GM13977 (cell line): ENCODE results near the gene GRK5.

ENCODE experiments used
- DNase-seq: peaks from one replicate; pipeline ENCODE4 v3.0.0; 2012; ENCODE audit warnings: low spot score
- CTCF ChIP-seq: IDR thresholded peaks from 2 replicates; pipeline ENCODE4 v1.5.1; 2012; ENCODE audit warnings: mild to moderate bottlenecking, control low read depth; ENCODE audit not compliant: insufficient read depth; ENCODE audit errors: extremely low read depth, missing control alignments
- in situ Hi-C: fragments of 300-500 bp; cut with MboI; formaldehyde crosslinking; loops from one replicate; pipeline ENCODE4 v1.12.0; 2022; ENCODE audit warnings: low sequenced_read_pairs, low pct_unique_long_range_greater_than_20kb, mixed read lengths, inconsistent platforms; ENCODE audit not compliant: unreplicated experiment

The GRK5 gene

DNA sequence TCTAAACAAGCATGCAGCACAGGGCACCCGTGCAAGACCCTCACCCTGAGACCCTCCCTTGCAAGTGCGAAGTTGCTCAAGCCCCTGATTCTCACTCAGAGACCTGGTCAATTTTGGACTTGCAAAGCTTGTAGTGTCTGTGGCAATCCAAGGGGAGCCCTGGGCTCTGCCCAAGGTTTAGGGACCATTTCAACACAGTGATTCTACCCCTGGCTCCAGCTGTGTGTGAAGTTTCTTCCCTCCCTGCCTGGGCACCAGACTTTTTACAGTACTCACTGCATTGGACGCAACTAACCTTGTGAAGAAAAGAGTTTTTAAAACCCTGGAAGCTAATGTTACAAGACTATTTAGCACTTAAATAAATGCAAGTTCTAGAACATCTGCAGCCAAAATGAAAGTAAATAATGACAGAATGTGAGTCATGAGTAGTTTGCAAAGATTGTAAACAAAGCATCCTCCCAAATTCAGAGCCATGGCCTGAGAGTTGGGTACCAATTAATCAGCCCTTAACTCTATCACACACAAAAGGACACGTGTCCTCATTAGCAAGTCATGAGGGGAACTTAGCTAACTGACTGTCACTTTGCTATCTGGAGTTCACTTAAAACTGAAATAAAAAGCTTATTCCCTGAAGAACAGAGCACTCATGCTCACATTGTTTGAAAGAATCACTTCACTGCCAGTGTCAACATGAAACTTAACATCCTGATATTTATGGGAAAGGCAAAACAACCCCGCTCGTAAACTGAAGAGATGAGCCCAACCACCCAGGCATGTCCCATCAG lies 287.1 kb downstream of the GRK5 start:
- in situ Hi-C loops, result no loop called here

GRCh38 chr10:119495021-119495505 lies 287.7 kb downstream of the GRK5 start:
- no peak for DNase-seq
- in situ Hi-C loops, result no loop called here
- TF ChIP-seq CTCF, result no peak

More for the DNA sequence above, 287.1 kb downstream of the GRK5 start:
- TF ChIP-seq CTCF, result no peak
- DNase-seq, result no peak

DNA sequence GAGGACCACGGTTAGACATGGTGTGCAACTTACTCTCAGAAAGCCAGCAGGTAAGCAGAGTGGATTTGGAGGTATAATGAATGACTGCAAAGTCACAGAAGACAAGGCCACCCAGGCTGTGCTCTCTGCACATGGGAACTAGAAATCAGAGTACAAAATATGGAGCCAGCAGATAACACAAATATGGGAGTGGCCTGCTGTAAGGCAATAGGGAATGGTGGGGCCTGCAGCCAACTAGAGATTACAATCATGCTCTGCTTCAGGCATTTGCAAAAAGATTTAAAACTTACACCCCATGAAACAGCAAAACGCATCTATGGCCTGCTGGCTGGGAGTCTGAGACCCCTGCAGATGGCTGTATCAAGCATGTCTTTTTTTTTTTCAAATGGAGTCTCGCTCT lies 288.2 kb downstream of the GRK5 start:
- in situ Hi-C loops, result no loop called here
- DNase-seq, result no peak
- TF ChIP-seq CTCF, result no peak

- in situ Hi-C loops, result no loop called here
- peak; percentile 42 for DNase-seq
- no peak for TF ChIP-seq CTCF
Observed at GRCh38 chr10:119496273-119496672, 288.9 kb downstream of the GRK5 start.

- TF ChIP-seq CTCF, result no peak
- no peak for DNase-seq
- in situ Hi-C loops, result no loop called here
Observed at GRCh38 chr10:119497243-119497642, 289.9 kb downstream of the GRK5 start.

DNA sequence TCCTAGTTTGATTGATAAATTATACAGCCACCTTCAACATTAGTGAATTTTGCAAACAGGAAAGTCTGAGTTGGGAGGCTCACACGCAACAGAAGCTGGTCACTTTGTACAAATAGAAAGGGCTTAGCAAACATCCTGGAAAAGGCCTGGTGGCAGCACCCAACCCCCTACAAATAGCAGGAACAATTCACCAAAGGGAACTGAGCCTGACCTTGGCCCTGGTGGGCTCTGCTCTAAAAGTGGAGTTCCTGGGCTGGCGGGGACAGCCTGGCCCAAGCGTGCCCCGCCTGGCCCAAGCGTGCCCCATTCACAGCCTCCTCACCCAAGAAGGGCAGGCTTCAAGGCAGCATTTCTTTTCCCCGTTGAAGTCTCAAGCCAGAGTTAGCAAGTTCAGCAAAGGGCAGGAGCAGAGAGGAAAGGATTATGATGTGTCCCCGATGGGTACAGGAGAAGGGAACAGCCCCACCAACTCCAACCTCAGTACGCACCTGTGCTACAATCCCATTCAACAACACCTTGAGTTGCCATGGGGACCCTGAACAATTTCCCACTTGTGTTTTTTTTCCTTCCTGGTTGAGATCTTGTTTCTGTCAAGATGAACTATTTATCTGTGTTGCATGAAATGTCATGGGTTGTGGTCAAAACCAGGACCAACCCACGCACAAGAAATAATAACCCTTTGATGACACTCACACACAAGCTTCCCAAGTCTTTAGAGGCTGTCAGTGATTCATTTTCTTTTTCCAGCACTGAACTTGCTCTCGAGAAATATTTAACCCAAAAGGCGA lies 291.7 kb downstream of the GRK5 start:
- no peak for DNase-seq
- in situ Hi-C loops, result no loop called here
- no peak for TF ChIP-seq CTCF
